GM12864 (cell line): ENCODE data around the gene VWA3B.

ENCODE experiments used
- DNase-seq: peaks from one replicate; pipeline ENCODE4 v3.0.0-alpha.2; 2011; ENCODE audit warnings: low read depth
- H3K4me3 ChIP-seq: 2 replicates; pipeline ENCODE4 v1.5.1; 2011; ENCODE audit warnings: mild to moderate bottlenecking, low read depth, low read length, control low read depth
- CTCF ChIP-seq: IDR thresholded peaks from 2 replicates; pipeline ENCODE4 v1.5.1; 2011; ENCODE audit warnings: low read depth, mild to moderate bottlenecking, moderate library complexity, low read length, control low read depth, inconsistent platforms; ENCODE audit errors: missing control alignments

The VWA3B gene

GRCh38 chr2:98087447-98088020 lies 567 bp downstream of the VWA3B start:
- no peak for DNase-seq
- no peak for TF ChIP-seq CTCF
- peak overlapping the region; percentile 52 for H3K4me3 ChIP-seq

- no peak for DNase-seq
- TF ChIP-seq CTCF: no peak
- no peak overlapping the region for H3K4me3 ChIP-seq
Observed at GRCh38 chr2:98088261-98088660, 1.3 kb downstream of the VWA3B start.

- H3K4me3 ChIP-seq: no peak overlapping the region
- TF ChIP-seq CTCF: no peak
- DNase-seq: no peak
Observed at GRCh38 chr2:98089941-98090340, 3.0 kb downstream of the VWA3B start.

GRCh38 chr2:98090951-98091350 lies 4.0 kb downstream of the VWA3B start:
- no peak for DNase-seq
- H3K4me3 ChIP-seq: no peak overlapping the region
- no peak for TF ChIP-seq CTCF

GRCh38 chr2:98091738-98092137 lies 4.8 kb downstream of the VWA3B start:
- no peak for DNase-seq
- H3K4me3 ChIP-seq: no peak overlapping the region
- no peak for TF ChIP-seq CTCF

- TF ChIP-seq CTCF: no peak
- H3K4me3 ChIP-seq: no peak overlapping the region
- DNase-seq: no peak
Observed at GRCh38 chr2:98093146-98093545, 6.2 kb downstream of the VWA3B start.

GRCh38 chr2:98093611-98094010 lies 6.6 kb downstream of the VWA3B start:
- no peak for DNase-seq
- no peak overlapping the region for H3K4me3 ChIP-seq
- TF ChIP-seq CTCF: no peak
